NCI-H82 (cell line): Measurements from ENCODE around the gene ASAP2.

Experiments
- DNase-seq: peaks from one replicate; lab custom pipeline; 2025; lab: John Stamatoyannopoulos, UW

Gene ASAP2

GRCh38 chr2:9347411-9347881, 140.8 kb downstream of the ASAP2 start:
- DNase-seq, result no peak

- no peak for DNase-seq
These were observed 147.7 kb downstream of the ASAP2 start for GRCh38 chr2:9354318-9354717.

- DNase-seq, result no peak
These were observed 148.7 kb downstream of the ASAP2 start for GRCh38 chr2:9355270-9355669.

- no peak for DNase-seq
These were observed 149.1 kb downstream of the ASAP2 start for GRCh38 chr2:9355716-9356115.

DNA sequence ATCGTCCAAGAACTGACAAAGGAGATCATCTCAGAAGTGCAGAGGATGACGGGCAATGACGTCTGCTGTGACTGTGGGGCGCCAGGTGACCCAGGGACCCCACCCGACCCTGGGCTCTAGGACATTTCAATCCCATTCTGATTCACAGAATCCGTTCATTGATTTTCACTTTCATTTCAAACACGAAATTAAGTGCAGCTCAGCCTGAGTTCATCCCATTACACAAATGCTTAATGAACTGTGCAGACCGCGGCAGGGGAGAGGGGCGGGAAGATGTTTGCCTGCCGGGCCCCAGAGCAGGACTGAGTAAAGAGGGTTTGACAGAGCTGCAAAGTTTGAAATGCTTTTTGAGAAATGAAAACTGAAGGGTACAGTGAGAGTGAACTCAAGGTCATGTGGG, 149.6 kb downstream of the ASAP2 start:
- DNase-seq, result peak; percentile 88

DNA sequence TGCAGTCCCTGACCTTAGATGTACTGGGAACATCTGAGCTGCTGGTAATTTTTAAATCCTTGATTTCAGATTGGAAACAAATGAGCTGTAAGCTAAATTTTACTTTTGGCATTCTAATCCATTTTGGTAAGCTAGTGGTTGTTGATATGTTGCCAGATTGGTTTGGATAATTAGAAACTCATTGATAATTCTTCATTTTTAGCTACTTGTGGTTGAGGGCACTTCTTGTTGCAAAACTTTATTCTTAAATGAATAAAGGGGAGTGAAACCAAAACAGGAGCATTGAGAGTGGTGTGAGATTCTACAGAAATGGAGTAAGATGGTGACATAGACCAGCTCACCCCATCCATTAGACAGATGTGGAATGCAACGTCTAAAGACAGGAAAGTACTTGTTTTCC, 152.2 kb downstream of the ASAP2 start:
- DNase-seq, result no peak

DNA sequence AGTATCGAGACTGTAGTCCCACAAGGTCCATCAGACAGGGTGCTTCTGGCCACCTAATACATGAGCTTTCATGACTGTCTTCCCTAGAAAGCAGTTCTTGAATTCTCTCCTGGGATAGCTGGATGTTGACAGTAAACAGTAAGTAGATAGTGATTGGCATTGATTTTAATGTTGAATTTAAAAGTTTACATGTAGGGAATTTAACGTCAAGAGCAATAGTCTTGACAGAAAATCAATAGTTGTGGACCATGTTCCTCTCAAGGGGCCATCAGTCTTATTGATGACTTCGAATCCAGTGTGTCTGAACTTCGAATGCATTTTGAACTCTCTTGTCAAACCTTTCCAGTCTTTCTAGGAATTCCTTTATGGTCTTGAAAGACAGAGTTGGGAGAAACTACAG, 152.9 kb downstream of the ASAP2 start:
- no peak for DNase-seq

DNA sequence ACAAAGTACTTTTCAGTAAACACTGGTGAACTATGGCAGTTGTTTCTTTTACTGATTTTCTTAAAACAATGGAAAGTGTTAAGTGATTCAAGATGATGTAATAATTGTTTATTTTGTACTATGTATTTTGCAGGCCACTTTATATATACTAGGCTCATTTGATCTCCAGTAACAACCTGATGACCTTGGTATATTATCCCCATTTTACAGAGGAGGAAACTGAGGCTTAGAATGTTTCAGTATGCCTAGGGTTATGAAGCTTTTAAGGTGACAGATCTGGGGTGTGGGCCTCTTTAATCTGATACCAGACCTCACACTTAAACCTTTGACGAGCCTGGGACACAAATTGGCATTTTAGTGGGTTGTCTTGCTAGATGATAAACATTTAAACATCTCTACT, 153.5 kb downstream of the ASAP2 start:
- DNase-seq, result no peak

- no peak for DNase-seq
These were observed 154.1 kb downstream of the ASAP2 start for GRCh38 chr2:9360701-9361100.

DNA sequence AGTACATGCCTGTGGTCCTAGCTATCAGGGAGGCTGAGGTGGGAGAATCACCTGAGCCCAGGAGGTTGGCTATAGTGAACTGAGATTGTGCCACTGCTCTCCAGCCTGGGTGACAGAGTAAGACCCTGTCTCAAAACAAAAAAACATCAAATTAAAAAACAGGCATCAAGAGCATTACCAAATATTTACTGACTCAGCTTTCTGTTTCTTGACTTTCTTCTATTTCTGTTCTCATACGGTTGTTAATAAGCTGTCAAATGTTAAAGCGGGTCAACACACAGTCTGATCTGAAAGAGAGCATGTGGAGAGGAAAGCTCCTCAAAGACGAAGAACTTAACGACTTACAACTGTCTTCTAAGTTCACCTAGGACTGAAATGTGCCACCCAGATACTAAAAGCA, 157.8 kb downstream of the ASAP2 start:
- DNase-seq, result no peak

DNA sequence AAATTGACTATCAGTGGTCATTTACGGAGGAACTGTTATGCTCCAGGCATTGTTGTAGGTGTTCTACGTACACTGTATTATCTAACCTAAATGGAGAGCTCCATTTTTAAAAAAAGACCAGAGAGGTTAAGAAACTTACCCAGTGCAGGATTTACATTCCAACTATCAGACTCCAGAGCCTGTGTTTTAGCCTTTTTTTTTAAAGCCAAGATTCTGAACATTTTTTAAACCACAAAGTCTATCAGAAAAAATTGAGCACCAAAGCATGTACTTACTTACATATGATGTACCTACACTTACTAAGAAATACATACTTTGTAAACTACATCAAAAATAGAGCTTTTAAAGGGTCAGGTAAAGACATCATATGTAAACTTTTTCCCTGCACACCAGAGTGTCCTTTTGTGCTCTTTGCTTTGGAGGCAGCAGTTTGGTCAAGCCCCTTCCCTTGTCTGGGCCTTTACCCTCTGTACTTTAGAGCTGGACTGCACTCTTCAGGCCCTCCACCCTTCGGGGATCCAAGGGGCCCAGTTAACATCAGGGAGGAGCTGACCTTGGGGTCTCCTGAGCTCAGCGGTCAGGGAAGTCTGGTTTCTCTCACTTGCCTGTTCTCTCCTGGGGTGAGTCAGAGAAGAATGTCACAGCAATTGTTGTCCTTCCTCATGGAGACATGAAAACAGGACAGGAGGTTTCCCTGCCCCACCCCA, 158.3 kb downstream of the ASAP2 start:
- no peak for DNase-seq

- no peak for DNase-seq
These were observed 158.9 kb downstream of the ASAP2 start for GRCh38 chr2:9365498-9366019.

DNA sequence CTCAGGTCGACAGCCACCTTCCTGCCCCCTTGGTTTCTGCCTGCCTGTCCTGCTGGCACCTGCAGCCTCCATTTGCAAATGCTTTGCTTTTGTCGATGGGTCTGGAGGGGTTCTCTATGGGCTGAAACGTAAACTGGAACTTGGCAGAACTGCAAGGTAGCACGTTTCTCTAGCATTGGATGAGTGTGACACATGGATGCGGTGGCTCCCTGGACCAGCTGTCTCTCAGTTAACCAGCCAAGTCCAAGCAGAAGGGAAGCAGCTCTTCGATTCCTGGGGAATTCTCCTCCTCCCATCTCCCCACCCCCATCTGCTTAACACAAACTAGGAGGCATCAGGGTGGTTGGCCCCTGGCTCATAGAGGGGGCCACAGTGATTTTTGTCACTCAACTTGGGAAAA, 159.4 kb downstream of the ASAP2 start:
- no peak for DNase-seq

DNA sequence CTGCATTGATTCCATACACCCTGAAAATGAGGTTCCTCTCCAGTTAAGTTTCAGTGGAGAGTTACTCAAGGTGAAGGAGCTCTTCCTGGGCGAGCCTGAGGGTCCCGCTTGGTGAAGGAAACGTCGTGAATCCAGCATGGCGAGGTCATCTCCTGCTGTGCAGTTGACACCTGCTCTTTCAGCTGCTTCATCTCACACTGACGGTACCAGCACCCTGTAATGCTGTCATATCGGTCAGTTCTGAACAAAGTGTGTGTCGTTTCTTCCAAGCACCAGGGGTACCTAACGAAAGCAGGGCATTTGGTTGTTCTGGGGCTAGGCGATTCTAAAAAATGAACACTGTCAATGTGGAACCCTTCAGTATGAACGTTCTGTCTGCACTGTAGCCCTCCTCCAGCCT, 164.1 kb downstream of the ASAP2 start:
- no peak for DNase-seq

DNA sequence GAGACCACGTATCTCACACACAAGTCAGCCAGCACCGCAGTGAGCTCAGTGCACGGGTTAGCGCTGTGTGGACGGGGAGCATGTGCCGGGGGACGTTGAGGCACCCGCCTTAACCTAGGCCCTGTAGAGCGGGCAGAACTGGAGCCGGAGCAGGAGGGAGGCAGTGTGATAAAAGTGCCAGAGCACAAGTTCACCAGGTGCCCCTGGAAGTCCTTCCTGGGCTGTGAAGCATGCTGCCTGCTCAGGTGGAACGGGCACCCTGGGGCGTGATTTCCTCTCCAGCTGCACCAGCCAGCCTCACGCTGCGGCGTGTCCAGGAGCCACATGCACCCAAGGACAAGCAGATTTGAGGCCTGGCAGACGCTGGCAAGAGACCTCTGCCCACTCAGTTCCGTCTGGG, 166.4 kb downstream of the ASAP2 start:
- DNase-seq, result no peak

- no peak for DNase-seq
These were observed 166.9 kb downstream of the ASAP2 start for GRCh38 chr2:9373476-9373875.

- DNase-seq, result no peak
These were observed 167.6 kb downstream of the ASAP2 start for GRCh38 chr2:9374071-9374730.

- DNase-seq, result no peak
These were observed 169.3 kb downstream of the ASAP2 start for GRCh38 chr2:9375857-9376428.

- no peak for DNase-seq
These were observed 171.0 kb downstream of the ASAP2 start for GRCh38 chr2:9377461-9378097.

- DNase-seq, result peak; percentile 51
These were observed 172.1 kb downstream of the ASAP2 start for GRCh38 chr2:9378433-9379390.

DNA sequence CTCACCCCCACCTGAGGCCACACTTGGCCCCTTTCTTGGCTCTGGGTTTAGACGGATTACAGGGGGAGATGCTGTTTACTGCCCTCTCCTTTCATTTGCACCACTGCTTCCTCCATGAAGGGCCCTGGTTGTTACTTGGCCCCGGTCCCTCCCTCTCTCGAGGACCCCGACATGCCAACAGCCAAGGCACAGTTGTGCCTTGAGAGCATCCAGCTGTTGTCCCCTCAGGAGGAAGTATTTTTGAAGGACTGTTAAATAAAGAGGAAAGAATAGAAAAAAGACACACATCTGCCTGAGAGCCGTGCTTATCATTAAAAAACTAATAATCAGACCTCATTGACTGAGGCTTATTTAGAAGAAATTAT, 172.8 kb downstream of the ASAP2 start:
- DNase-seq, result no peak
